HFF-Myc (cell line): Measurements from ENCODE around the gene MOCOS.
A peak's percentile ranks its signal among the peaks of the same experiment; 100 is the strongest.

ENCODE experiments used
- DNase-seq: peaks from one replicate; pipeline ENCODE4 v3.0.0-alpha.2; 2011; ENCODE audit warnings: low read depth; ENCODE audit errors: extremely low read depth
- H3K4me3 ChIP-seq: replicated peaks from 2 replicates; pipeline ENCODE4 v1.5.1; 2011; ENCODE audit warnings: low read depth, mild to moderate bottlenecking, control low read depth, low read length
- CTCF ChIP-seq: IDR thresholded peaks from 2 replicates; pipeline ENCODE4 v1.5.1; 2012; ENCODE audit warnings: mild to moderate bottlenecking, low read depth, low read length, control low read depth; ENCODE audit errors: missing control alignments

Gene MOCOS

GRCh38 chr18:36274083-36274715 is 86.9 kb downstream of the MOCOS start:
- no peak overlapping the region for H3K4me3 ChIP-seq
- DNase-seq, result no peak
- TF ChIP-seq CTCF, result no peak

- no peak for TF ChIP-seq CTCF
- H3K4me3 ChIP-seq, result no peak overlapping the region
- no peak for DNase-seq
These were observed 88.3 kb downstream of the MOCOS start for GRCh38 chr18:36275561-36275960.

DNA sequence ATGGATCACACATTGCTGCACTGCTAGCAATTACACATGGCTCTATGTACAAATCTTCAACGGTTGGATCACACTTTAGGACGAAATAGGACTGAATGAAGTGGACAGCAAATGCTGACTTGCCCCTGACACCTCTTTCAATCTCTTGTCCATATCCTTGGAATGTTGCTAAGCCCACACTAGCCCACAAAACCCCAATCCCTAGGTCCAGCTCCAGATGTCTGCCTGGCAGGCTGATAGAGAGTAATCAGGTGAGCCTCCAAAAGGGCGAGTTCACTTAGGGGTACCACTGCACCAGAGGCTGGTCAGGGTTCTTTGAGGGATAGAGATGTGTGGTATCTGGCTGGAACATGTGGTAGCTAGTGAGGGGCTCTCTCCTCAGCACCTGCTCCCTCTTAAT is 91.7 kb downstream of the MOCOS start:
- no peak overlapping the region for H3K4me3 ChIP-seq
- no peak for TF ChIP-seq CTCF
- DNase-seq, result no peak

- no peak for DNase-seq
- no peak overlapping the region for H3K4me3 ChIP-seq
- no peak for TF ChIP-seq CTCF
These were observed 94.6 kb downstream of the MOCOS start for GRCh38 chr18:36281936-36282335.

DNA sequence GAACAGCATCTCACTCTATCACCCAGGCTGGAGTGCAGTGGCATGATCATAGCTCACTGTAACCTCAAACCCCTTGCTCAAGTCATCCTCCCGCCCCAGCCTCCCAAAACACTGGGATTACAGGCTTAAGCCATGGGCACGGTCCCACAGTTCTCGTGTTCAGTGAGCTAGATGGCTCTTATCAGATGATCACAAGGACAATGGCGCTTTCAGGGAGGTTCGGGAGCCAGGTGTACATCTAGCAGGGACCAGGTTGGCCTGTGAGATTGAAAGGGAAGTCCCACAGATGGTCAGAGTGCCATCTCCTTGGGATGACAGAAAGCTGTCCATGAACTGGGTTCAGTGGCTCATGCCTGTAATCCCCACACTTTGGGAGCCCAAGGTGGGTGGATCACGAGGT is 96.2 kb downstream of the MOCOS start:
- no peak for DNase-seq
- no peak for TF ChIP-seq CTCF

GRCh38 chr18:36284268-36284667 is 97.0 kb downstream of the MOCOS start:
- DNase-seq, result no peak
- no peak for TF ChIP-seq CTCF
- H3K4me3 ChIP-seq, result no peak overlapping the region

More for the DNA sequence above, 96.2 kb downstream of the MOCOS start:
- no peak overlapping the region for H3K4me3 ChIP-seq

- peak; percentile 44 for DNase-seq
- H3K4me3 ChIP-seq, result no peak overlapping the region
- peak; percentile 73 for TF ChIP-seq CTCF
These were observed 97.5 kb downstream of the MOCOS start for GRCh38 chr18:36284671-36285295.
